Activated B cell treated with CpG ODN at 0.5 μM for 24 hours (primary cell): ENCODE measurements around the gene PRKCQ. TPM values are rescaled to one million over a fixed set of nuclear protein-coding genes. Genes with fewer than 3 reads are reported as not detected.

Experiments
- ATAC-seq: fragments of 200-7000 bp; cut with Tn5 transposase; one replicate; pipeline ENCODE4 v1.10.0; 2021; ENCODE audit warnings: low read depth, mild to moderate bottlenecking, moderate library complexity
- CTCF ChIA-PET: fragments of 350-600 bp; sonication (Branson Sonifier 250); formaldehyde crosslinking; loops from one replicate; lab custom pipeline; 2021; ENCODE audit warnings: antibody characterized with exemption; lab: Charles Lee
- POLR2A ChIA-PET: fragments of 350-600 bp; sonication (Branson Sonifier 250); formaldehyde crosslinking; loops from one replicate; lab custom pipeline; 2021; ENCODE audit warnings: antibody characterized with exemption; lab: Charles Lee
- DNase-seq: peaks from one replicate; pipeline ENCODE4 v3.0.0; 2022
- H3K27ac Mint-ChIP-seq: one replicate; pipeline ENCODE4 v1.8.0; 2020; ENCODE audit warnings: mixed read lengths
- H3K27me3 Mint-ChIP-seq: one replicate; pipeline ENCODE4 v1.8.0; 2021; ENCODE audit warnings: mixed read lengths
- H3K36me3 Mint-ChIP-seq: one replicate; pipeline ENCODE4 v1.8.0; 2021; ENCODE audit warnings: low read depth, mixed read lengths
- H3K4me1 Mint-ChIP-seq: one replicate; pipeline ENCODE4 v1.8.0; 2021; ENCODE audit warnings: mixed read lengths
- H3K4me3 Mint-ChIP-seq: one replicate; pipeline ENCODE4 v1.8.0; 2020; ENCODE audit warnings: mild to moderate bottlenecking, mixed read lengths
- H3K9me3 Mint-ChIP-seq: one replicate; pipeline ENCODE4 v1.8.0; 2020; ENCODE audit warnings: mixed read lengths
- CTCF ChIP-seq: fragments of 200-600 bp; IDR thresholded peaks from one replicate; pipeline ENCODE4 v1.8.0; 2022; ENCODE audit warnings: antibody characterized with exemption, mild to moderate bottlenecking
- intact Hi-C: fragments of 100-400 bp; cut with micrococcal nuclease; formaldehyde crosslinking; loops from one replicate; pipeline ENCODE4 v1.15.1; 2024
- total RNA-seq: library from RNA; stranded (reverse); gene quantifications from 2 replicates; pipeline ENCODE4 v1.2.3, GENCODE V29; 2022

PRKCQ gene
- total RNA-seq, 1 donor from 2014 or later, result 0.11 TPM

- Mint-ChIP-seq H3K27ac (no peak overlapping the region), H3K27me3 (peaks cover 26% of the 10 kb centered on the region), H3K9me3 (peaks cover 2% of the 10 kb centered on the region), H3K36me3 (no peaks in the 10 kb centered on the region), H3K4me1 (no peaks in the 10 kb centered on the region), H3K4me3 (no peak overlapping the region)
- ATAC-seq (no peak), DNase-seq (no peak)
- intact Hi-C loops, result no loop called here
- POLR2A ChIA-PET, result no interaction called here
- CTCF ChIA-PET, result no interaction called here
- no peak for TF ChIP-seq CTCF
Observed at GRCh38 chr10:6465437-6465836, 114.6 kb downstream of the PRKCQ start.

GRCh38 chr10:6464862-6465430 lies 115.1 kb downstream of the PRKCQ start:
- H3K27ac Mint-ChIP-seq, result no peak overlapping the region
- no peak overlapping the region for H3K4me3 Mint-ChIP-seq
- DNase-seq (no peak), ATAC-seq (no peak)
- POLR2A ChIA-PET, result no interaction called here
- peaks cover 23% of the 10 kb centered on the region for H3K27me3 Mint-ChIP-seq
- peaks cover 2% of the 10 kb centered on the region for H3K9me3 Mint-ChIP-seq
- TF ChIP-seq CTCF, result no peak
- H3K4me1 Mint-ChIP-seq, result no peaks in the 10 kb centered on the region
- H3K36me3 Mint-ChIP-seq, result no peaks in the 10 kb centered on the region
- CTCF ChIA-PET, result no interaction called here
- intact Hi-C loops, result no loop called here

- Mint-ChIP-seq H3K4me3 (no peak overlapping the region), H3K4me1 (no peaks in the 10 kb centered on the region), H3K36me3 (no peaks in the 10 kb centered on the region), H3K27me3 (peaks cover 12% of the 10 kb centered on the region), H3K9me3 (no peaks in the 10 kb centered on the region), H3K27ac (no peak overlapping the region)
- CTCF ChIA-PET, result no interaction called here
- DNase-seq, result no peak
- ATAC-seq, result no peak
- intact Hi-C loops, result no loop called here
- POLR2A ChIA-PET, result no interaction called here
- no peak for TF ChIP-seq CTCF
Observed at GRCh38 chr10:6463366-6463765, 116.7 kb downstream of the PRKCQ start.

- ATAC-seq (no peak), DNase-seq (no peak)
- no peaks in the 10 kb centered on the region for H3K36me3 Mint-ChIP-seq
- peaks cover 8% of the 10 kb centered on the region for H3K27me3 Mint-ChIP-seq
- no peak for TF ChIP-seq CTCF
- ChIA-PET POLR2A (no interaction called here), CTCF (no interaction called here)
- no peaks in the 10 kb centered on the region for H3K9me3 Mint-ChIP-seq
- intact Hi-C loops, result no loop called here
- H3K4me3 Mint-ChIP-seq, result no peak overlapping the region
- H3K27ac Mint-ChIP-seq, result no peak overlapping the region
- H3K4me1 Mint-ChIP-seq, result no peaks in the 10 kb centered on the region
Observed at GRCh38 chr10:6461961-6462360, 118.1 kb downstream of the PRKCQ start.

GRCh38 chr10:6460861-6461409 lies 119.1 kb downstream of the PRKCQ start:
- no peak for TF ChIP-seq CTCF
- ATAC-seq (no peak), DNase-seq (no peak)
- Mint-ChIP-seq H3K9me3 (no peaks in the 10 kb centered on the region), H3K27me3 (peaks cover 8% of the 10 kb centered on the region), H3K27ac (no peak overlapping the region), H3K36me3 (no peaks in the 10 kb centered on the region), H3K4me1 (no peaks in the 10 kb centered on the region), H3K4me3 (no peak overlapping the region)
- CTCF ChIA-PET, result no interaction called here
- intact Hi-C loops, result no loop called here
- POLR2A ChIA-PET, result no interaction called here
